ENCODE data around the gene KXD1.

The KXD1 gene

DNA sequence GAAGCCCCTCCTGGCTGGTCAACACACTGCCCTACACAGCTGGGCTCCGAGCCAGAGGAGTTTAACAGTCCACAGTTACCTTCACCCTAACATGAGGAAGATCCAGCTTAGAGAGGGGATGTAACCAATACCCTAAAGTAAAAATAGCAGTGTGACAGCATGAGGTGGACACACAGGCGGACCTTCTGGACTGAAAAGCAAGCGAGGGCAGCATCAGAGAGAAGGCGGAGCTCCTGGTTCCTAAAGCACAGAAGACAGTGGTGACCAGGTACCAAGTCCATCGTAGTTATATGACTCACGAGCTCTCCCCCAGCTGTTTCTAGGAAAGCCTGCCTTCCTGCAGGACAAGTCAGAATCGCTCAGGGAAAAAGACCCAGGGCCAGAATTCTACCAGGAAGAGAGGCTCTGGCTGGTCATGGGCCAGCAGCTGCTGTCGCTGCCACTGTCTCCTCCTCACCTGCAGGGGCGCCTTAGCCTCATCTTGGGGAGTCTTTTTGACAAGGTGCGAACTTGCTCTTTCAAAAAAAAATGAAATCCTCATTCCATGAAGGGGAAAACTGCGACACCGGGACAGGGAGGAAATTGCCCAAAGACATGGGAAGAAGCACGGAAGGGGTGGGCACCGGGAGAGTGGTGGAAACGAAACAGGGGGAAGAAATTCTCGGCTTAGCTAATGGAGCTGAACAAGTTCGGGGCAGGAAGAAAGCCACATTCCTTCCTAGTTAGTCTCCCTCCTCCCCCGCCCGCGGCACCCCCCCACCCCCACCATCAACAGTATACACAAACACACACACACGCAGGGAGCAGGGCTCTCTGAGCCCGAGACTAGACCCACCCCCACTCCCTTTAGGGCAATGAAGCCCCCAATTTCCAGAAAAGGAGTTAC is 37.5 kb upstream of the KXD1 start:
- Histone ChIP-seq H4K8ac (ENCODE audit: low read depth, low read length) (no peak overlapping the region), H3K18ac (ENCODE audit: low read length) (peak overlapping the region; percentile 28), H3K79me1 (ENCODE audit: low read depth, low read length) (peaks cover 15% of the 10 kb centered on the region), H3K4me3 (ENCODE audit: low read length in 2 of 2) (peak overlapping the region; percentile 96 to 100), H3K27me3 (ENCODE audit: control insufficient read depth in 3 of 3, insufficient read depth in 3 of 3, low read depth in 1 of 3, low read length in 3 of 3) (no peaks in the 10 kb centered on the region), H3K14ac (ENCODE audit: low read length) (no peak overlapping the region), H2BK120ac (ENCODE audit: low read depth, low read length) (no peak overlapping the region), H3K9ac (ENCODE audit: low read depth, low read length, poor library complexity) (peak overlapping the region; percentile 66), H3K4me1 (ENCODE audit: control insufficient read depth in 2 of 2, insufficient read depth in 1 of 2, low read depth in 1 of 2, low read length in 2 of 2) (peaks cover 6 to 13% of the 10 kb centered on the region in 2 donors), H2BK12ac (ENCODE audit: low read length) (no peak overlapping the region), H2BK15ac (ENCODE audit: low read length) (no peak overlapping the region), H3K4me2 (ENCODE audit: insufficient read depth, low read length, poor library complexity, severe bottlenecking) (peak overlapping the region; percentile 98), H3K4ac (ENCODE audit: low read length) (no peak overlapping the region), H2BK5ac (ENCODE audit: low read length) (no peak overlapping the region), H3K23ac (ENCODE audit: low read depth, low read length, poor library complexity) (no peak overlapping the region), H2AK5ac (ENCODE audit: low read depth, low read length) (no peak overlapping the region), H3K36me3 (replicated peaks in 1 of 2; ENCODE audit: control insufficient read depth in 2 of 2, insufficient read depth in 2 of 2, low read length in 2 of 2) (no peaks in the 10 kb centered on the region), H2AFZ (ENCODE audit: low read length) (peak overlapping the region; percentile 77), H3K9me3 (replicated peaks in 1 of 2; ENCODE audit: control insufficient read depth in 2 of 2, insufficient read depth in 1 of 2, low read depth in 1 of 2, low read length in 2 of 2) (no peaks in the 10 kb centered on the region), H3K27ac (replicated peaks; ENCODE audit: low read length) (no peak overlapping the region), H4K91ac (ENCODE audit: low read depth, low read length, poor library complexity) (no peak overlapping the region)
- WGBS, 2 donors (ENCODE audit: extremely low coverage in 2 of 2, insufficient read length in 2 of 2, insufficient replicate concordance in 1 of 2), result no CpG with 5 or more reads among the region's 22 CpGs
- peak; percentile 39 for DNase-seq (ENCODE audit: low spot score)

DNA sequence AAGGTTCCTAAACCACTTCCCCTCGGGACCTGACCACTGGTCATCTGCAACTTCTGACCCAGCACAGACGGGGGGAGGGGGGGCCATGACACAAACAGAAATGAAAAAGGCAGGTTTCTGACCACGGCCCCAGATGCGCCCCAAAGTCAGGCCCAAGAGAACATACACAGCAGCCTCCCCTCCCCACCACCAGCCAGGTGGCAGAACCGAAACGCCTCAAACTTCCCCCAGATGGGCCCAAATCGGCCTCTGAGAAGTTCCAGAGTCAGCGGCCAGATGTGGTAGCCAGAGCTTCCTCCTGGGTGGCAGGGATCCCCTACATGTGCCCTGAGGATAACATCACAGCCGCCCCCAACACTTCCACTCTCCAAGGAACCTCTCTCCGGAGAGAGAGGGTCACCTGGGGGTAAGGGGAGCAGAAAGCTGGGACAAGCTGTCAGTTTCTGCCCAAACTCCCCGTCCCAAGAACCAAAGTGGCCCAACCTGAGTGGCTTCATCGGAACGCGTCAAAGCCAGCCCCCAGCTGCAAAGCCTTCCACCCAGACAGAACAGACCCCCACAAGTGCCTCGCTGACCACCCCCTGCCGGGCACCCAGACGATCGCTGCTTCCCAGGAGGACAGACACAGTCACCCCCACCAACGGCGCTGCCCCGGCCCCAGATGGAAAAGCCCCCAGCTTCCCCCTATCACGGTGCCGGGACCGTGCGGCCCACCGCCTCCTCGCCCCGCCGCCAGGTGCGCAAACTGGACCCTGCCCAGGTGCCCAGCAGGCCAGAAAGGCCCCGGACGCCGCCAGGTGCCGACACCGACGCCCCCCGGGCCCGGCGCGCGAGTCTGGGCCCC is 36.6 kb upstream of the KXD1 start:
- no peak overlapping the region for H3K27ac ChIP-seq (replicated peaks; ENCODE audit: low read length)
- H3K27me3 ChIP-seq (ENCODE audit: control insufficient read depth in 3 of 3, insufficient read depth in 3 of 3, low read depth in 1 of 3, low read length in 3 of 3), result no peaks in the 10 kb centered on the region
- H3K79me1 ChIP-seq (ENCODE audit: low read depth, low read length), result peaks cover 12% of the 10 kb centered on the region
- peak overlapping the region; percentile 98 for H3K4me2 ChIP-seq (ENCODE audit: insufficient read depth, low read length, poor library complexity, severe bottlenecking)
- H2BK120ac ChIP-seq (ENCODE audit: low read depth, low read length), result peak overlapping the region; percentile 72
- H3K14ac ChIP-seq (ENCODE audit: low read length), result peak overlapping the region; percentile 89
- H3K4me1 ChIP-seq (ENCODE audit: control insufficient read depth in 2 of 2, insufficient read depth in 1 of 2, low read depth in 1 of 2, low read length in 2 of 2), result peaks cover 6 to 7% of the 10 kb centered on the region in 2 donors
- no peaks in the 10 kb centered on the region for H3K36me3 ChIP-seq (replicated peaks in 1 of 2; ENCODE audit: control insufficient read depth in 2 of 2, insufficient read depth in 2 of 2, low read length in 2 of 2)
- no peaks in the 10 kb centered on the region for H3K9me3 ChIP-seq (replicated peaks in 1 of 2; ENCODE audit: control insufficient read depth in 2 of 2, insufficient read depth in 1 of 2, low read depth in 1 of 2, low read length in 2 of 2)
- peak overlapping the region; percentile 39 for H2BK5ac ChIP-seq (ENCODE audit: low read length)
- no peak overlapping the region for H4K91ac ChIP-seq (ENCODE audit: low read depth, low read length, poor library complexity)
- H2AK5ac ChIP-seq (ENCODE audit: low read depth, low read length), result peak overlapping the region; percentile 63
- H2BK15ac ChIP-seq (ENCODE audit: low read length), result no peak overlapping the region
- H3K4ac ChIP-seq (ENCODE audit: low read length), result no peak overlapping the region
- no CpG with 5 or more reads among the region's 41 CpGs for WGBS, 2 donors (ENCODE audit: extremely low coverage in 2 of 2, insufficient read length in 2 of 2, insufficient replicate concordance in 1 of 2)
- H3K9ac ChIP-seq (ENCODE audit: low read depth, low read length, poor library complexity), result peak overlapping the region; percentile 91
- peak overlapping the region; percentile 20 for H3K23ac ChIP-seq (ENCODE audit: low read depth, low read length, poor library complexity)
- peak overlapping the region; percentile 99 for H4K8ac ChIP-seq (ENCODE audit: low read depth, low read length)
- peak overlapping the region; percentile 60 for H3K18ac ChIP-seq (ENCODE audit: low read length)
- H2AFZ ChIP-seq (ENCODE audit: low read length), result peak overlapping the region; percentile 98
- peak; percentile 26 for DNase-seq (ENCODE audit: low spot score)
- peak overlapping the region; percentile 96 to 100 for H3K4me3 ChIP-seq (ENCODE audit: low read length in 2 of 2)
- H2BK12ac ChIP-seq (ENCODE audit: low read length), result peak overlapping the region; percentile 84

DNA sequence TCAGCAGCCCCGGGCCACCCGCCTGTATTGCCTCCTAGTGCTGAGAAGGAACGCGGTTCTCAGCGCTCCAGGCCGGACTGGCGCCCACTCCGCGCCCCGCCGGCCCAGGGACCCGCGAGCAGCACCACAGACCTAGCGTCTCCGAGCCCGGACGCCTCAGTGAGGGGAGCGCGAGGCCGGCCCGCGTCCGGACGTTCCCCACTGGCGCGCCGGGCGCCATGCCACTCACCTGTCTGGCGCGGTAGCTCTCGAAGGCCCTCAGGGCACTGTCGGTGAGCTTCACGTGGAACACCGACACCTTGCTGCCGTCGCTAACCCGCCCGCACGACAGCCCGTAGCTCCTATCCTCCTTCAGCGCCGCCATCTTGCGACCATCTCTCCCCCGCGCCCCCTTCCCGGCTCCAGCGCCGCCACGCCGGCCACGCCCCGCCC is 36.0 kb upstream of the KXD1 start, which contains the start of gene ELL:
TSS of gene ELL (minus strand) at position 379 of the 432 bp plus-strand sequence. CDS start at position 364, 15 bp downstream.
- H4K91ac ChIP-seq (ENCODE audit: low read depth, low read length, poor library complexity), result no peak within 1 kb of the TSS
- no peak within 1 kb of the TSS for H2BK15ac ChIP-seq (ENCODE audit: low read length)
- peaks cover 0 to 1% of the 10 kb centered on the region in 2 donors for H3K36me3 ChIP-seq (replicated peaks in 1 of 2; ENCODE audit: control insufficient read depth in 2 of 2, insufficient read depth in 2 of 2, low read length in 2 of 2)
- H3K23ac ChIP-seq (ENCODE audit: low read depth, low read length, poor library complexity), result peak within 1 kb of the TSS; percentile 29
- peak within 1 kb of the TSS; percentile 72 for H2BK120ac ChIP-seq (ENCODE audit: low read depth, low read length)
- H3K4ac ChIP-seq (ENCODE audit: low read length), result no peak within 1 kb of the TSS
- no peaks in the 10 kb centered on the region for H3K9me3 ChIP-seq (replicated peaks in 1 of 2; ENCODE audit: control insufficient read depth in 2 of 2, insufficient read depth in 1 of 2, low read depth in 1 of 2, low read length in 2 of 2)
- no peak within 1 kb of the TSS for H3K27ac ChIP-seq (replicated peaks; ENCODE audit: low read length)
- peak within 1 kb of the TSS; percentile 99 for H4K8ac ChIP-seq (ENCODE audit: low read depth, low read length)
- H2AK5ac ChIP-seq (ENCODE audit: low read depth, low read length), result peak within 1 kb of the TSS; percentile 63
- peak within 1 kb of the TSS; percentile 39 for H2BK5ac ChIP-seq (ENCODE audit: low read length)
- H3K79me1 ChIP-seq (ENCODE audit: low read depth, low read length), result peaks cover 6% of the 10 kb centered on the region
- no peak for DNase-seq (ENCODE audit: low spot score)
- H2BK12ac ChIP-seq (ENCODE audit: low read length), result peak within 1 kb of the TSS; percentile 84
- no peaks in the 10 kb centered on the region for H3K27me3 ChIP-seq (ENCODE audit: control insufficient read depth in 3 of 3, insufficient read depth in 3 of 3, low read depth in 1 of 3, low read length in 3 of 3)
- peak within 1 kb of the TSS; percentile 65 for H3K18ac ChIP-seq (ENCODE audit: low read length)
- WGBS, 2 donors (ENCODE audit: extremely low coverage in 2 of 2, insufficient read length in 2 of 2, insufficient replicate concordance in 1 of 2), result no CpG with 5 or more reads among the region's 52 CpGs
- H3K14ac ChIP-seq (ENCODE audit: low read length), result peak within 1 kb of the TSS; percentile 89
- H3K4me3 ChIP-seq (ENCODE audit: low read length in 2 of 2), result peak within 1 kb of the TSS; percentile 96 to 100
- H3K4me2 ChIP-seq (ENCODE audit: insufficient read depth, low read length, poor library complexity, severe bottlenecking), result peak within 1 kb of the TSS; percentile 98
- H3K9ac ChIP-seq (ENCODE audit: low read depth, low read length, poor library complexity), result peak within 1 kb of the TSS; percentile 91
- peaks cover 6 to 7% of the 10 kb centered on the region in 2 donors for H3K4me1 ChIP-seq (ENCODE audit: control insufficient read depth in 2 of 2, insufficient read depth in 1 of 2, low read depth in 1 of 2, low read length in 2 of 2)
- H2AFZ ChIP-seq (ENCODE audit: low read length), result peak within 1 kb of the TSS; percentile 98

Data from neuronal stem cell (in vitro differentiated cells).